GM21423 (cell line): Measurements from ENCODE around the gene TRAF1.

ENCODE experiments used
- ATAC-seq: cut with Tn5 transposase; IDR thresholded peaks from one replicate; pipeline ENCODE4 v1.9.1; 2021; ENCODE audit warnings: mild to moderate bottlenecking, moderate library complexity; ENCODE audit not compliant: unreplicated experiment

TRAF1 gene

GRCh38 chr9:120924698-120925534, 1.7 kb downstream of the TRAF1 start:
- ATAC-seq, result no peak

- no peak for ATAC-seq
These were observed 2.8 kb downstream of the TRAF1 start for GRCh38 chr9:120923620-120924328.

GRCh38 chr9:120922404-120923195, 4.0 kb downstream of the TRAF1 start:
- ATAC-seq, result no peak

GRCh38 chr9:120921661-120922181, 4.9 kb downstream of the TRAF1 start:
- no peak for ATAC-seq

- ATAC-seq, result peak; percentile 28
These were observed 5.8 kb downstream of the TRAF1 start for GRCh38 chr9:120920806-120921178.

GRCh38 chr9:120919843-120920805, 6.5 kb downstream of the TRAF1 start:
- no peak for ATAC-seq

GRCh38 chr9:120918931-120919842, 7.4 kb downstream of the TRAF1 start:
- no peak for ATAC-seq

GRCh38 chr9:120917929-120918762, 8.4 kb downstream of the TRAF1 start:
- no peak for ATAC-seq

- no peak for ATAC-seq
These were observed 9.4 kb downstream of the TRAF1 start for GRCh38 chr9:120916991-120917880.

- ATAC-seq, result no peak
These were observed 10.0 kb downstream of the TRAF1 start for GRCh38 chr9:120916588-120916987.

GRCh38 chr9:120915854-120916470, 10.6 kb downstream of the TRAF1 start:
- ATAC-seq, result no peak

GRCh38 chr9:120914953-120915352, 11.6 kb downstream of the TRAF1 start:
- ATAC-seq, result no peak

- ATAC-seq, result no peak
These were observed 12.2 kb downstream of the TRAF1 start for GRCh38 chr9:120914396-120914795.

GRCh38 chr9:120913647-120914264, 12.8 kb downstream of the TRAF1 start:
- no peak for ATAC-seq

- ATAC-seq, result no peak
These were observed 13.5 kb downstream of the TRAF1 start for GRCh38 chr9:120912958-120913646.
